Keratinocyte (primary cell): ENCODE measurements around the gene ADARB2.

Source experiments
- CTCF ChIP-seq, 3 experiments: IDR thresholded peaks in 1 of 3; conservative IDR thresholded peaks in 1 of 3; optimal IDR thresholded peaks in 1 of 3; 2 replicates in 2 of 3; 3 replicates in 1 of 3; pipeline versions ENCODE3 to v1.5.1; 2011; ENCODE audit warnings: low read length in 3 of 3, mild to moderate bottlenecking in 3 of 3, moderate library complexity in 2 of 3, control low read depth in 1 of 3, inconsistent platforms in 1 of 3; ENCODE audit not compliant: insufficient read depth in 2 of 3; ENCODE audit errors: extremely low read depth in 1 of 3
- EZH2 ChIP-seq: IDR thresholded peaks from one replicate; pipeline ENCODE4 v1.6.1; 2012; ENCODE audit warnings: inconsistent platforms, mild to moderate bottlenecking, low read length, moderate library complexity

- TF ChIP-seq CTCF (optimal IDR thresholded peaks at IDR 0.05 in 1 of 3, IDR thresholded peaks at IDR 0.05 in 1 of 3, conservative IDR thresholded peaks at IDR 0.05 in 1 of 3; ENCODE audit: extremely low read depth in 1 of 3, insufficient read depth in 2 of 3, low read length in 3 of 3) (no peak), EZH2 (no peak)
These were observed 416.5 kb downstream of the ADARB2 start for GRCh38 chr10:1320739-1321320.
